Central memory CD8-positive, alpha-beta T cell (primary cell): ENCODE data around the gene IGF2R.
"Not testable (repeated sequence)": the region's sequence is repeated elsewhere in the genome, so short reads cannot be mapped to it uniquely, and the experiment has no call there.

Source experiments
- ATAC-seq: fragments of 150-1000 bp; cut with Tn5 transposase; replicated peaks from 2 replicates; pipeline ENCODE4 v1.10.0; 2022; ENCODE audit warnings: mild to moderate bottlenecking, moderate FRiP score, moderate number of reproducible peaks; ENCODE audit not compliant: poor library complexity, severe bottlenecking; ENCODE audit errors: extremely low read depth
- DNase-seq, 2 donors: peaks; one replicate each; pipeline ENCODE4 v3.0.0; 2021; ENCODE audit warnings: low spot score in 2 of 2
- H3K27ac Mint-ChIP-seq: one replicate; pipeline ENCODE4 v1.8.0; 2022; ENCODE audit warnings: low read depth, mild to moderate bottlenecking, moderate library complexity, mixed read lengths
- H3K27me3 Mint-ChIP-seq: one replicate; pipeline ENCODE4 v1.8.0; 2022; ENCODE audit warnings: mixed read lengths
- H3K36me3 Mint-ChIP-seq: one replicate; pipeline ENCODE4 v1.8.0; 2022; ENCODE audit warnings: mild to moderate bottlenecking, moderate library complexity, mixed read lengths; ENCODE audit not compliant: insufficient read depth
- H3K4me1 Mint-ChIP-seq: one replicate; pipeline ENCODE4 v1.8.0; 2022; ENCODE audit warnings: mixed read lengths
- H3K4me3 Mint-ChIP-seq: one replicate; pipeline ENCODE4 v1.8.0; 2022; ENCODE audit warnings: mild to moderate bottlenecking, moderate library complexity, mixed read lengths
- H3K9me3 Mint-ChIP-seq: one replicate; pipeline ENCODE4 v1.8.0; 2022; ENCODE audit warnings: mixed read lengths

IGF2R gene

DNA sequence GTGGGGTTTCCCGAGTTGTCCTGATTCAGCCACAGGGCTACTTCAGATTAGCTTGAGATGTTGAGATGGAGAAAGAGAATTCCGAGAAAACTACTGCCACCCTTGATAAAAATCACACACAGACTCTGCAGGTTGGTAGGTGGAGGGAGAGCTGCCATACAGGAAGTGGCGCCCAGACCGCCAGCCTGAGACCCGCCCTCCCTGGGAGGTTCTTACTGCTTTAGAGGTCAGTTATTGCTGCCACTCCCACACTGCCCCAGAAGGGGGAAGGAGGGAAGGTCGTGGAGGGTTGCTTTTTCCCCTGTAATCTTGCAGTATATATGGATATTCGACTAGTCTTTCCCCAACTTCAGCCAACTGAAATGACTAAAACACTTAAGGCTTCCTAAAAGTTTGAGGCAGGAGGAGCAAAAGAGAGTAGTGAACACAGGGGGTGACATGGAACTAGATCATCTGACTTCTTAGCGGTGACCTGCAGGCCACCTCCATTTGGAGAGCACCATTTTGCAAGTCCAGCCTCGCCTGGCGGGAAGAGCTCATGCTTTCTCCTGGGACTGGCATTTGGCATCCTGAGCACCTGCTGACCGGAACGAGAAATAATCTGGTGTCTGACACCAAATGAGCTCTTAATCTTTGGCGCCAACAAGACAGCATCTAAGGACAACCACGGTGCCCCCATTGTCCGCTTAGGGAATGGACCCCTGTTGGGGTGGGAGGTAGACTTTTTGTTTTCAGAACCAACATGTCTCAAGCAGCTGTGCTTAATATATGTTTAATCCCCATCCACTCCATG lies 117.0 kb downstream of the IGF2R start:
- H3K27me3 Mint-ChIP-seq = no peaks in the 10 kb centered on the region
- no peak overlapping the region for H3K27ac Mint-ChIP-seq
- no peak overlapping the region for H3K4me3 Mint-ChIP-seq
- ATAC-seq (no peak), DNase-seq (no peak)
- peaks cover 66% of the 10 kb centered on the region for H3K36me3 Mint-ChIP-seq
- H3K4me1 Mint-ChIP-seq = peaks cover 10% of the 10 kb centered on the region
- no peaks in the 10 kb centered on the region for H3K9me3 Mint-ChIP-seq

DNA sequence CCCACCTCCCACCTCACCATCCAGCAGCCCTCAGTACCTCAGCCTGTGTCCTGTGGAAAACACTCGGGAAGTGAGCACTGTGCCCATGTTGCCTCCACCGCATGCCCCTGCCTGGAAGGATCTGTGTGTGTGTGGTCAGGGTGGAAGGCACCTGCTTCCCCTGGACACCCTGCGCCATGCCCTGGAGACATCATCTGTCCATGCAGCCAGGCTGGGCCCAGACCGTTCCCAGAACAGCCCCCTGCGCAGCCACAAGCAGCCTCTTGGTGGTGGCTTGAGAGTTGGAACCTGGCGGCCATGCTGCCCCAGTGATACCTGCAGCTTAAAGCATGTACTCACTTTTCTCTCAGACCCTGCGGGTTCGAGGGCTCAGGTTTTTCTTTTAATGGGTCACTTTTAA lies 117.9 kb downstream of the IGF2R start:
- ATAC-seq = no peak
- Mint-ChIP-seq H3K4me1 (peaks cover 10% of the 10 kb centered on the region), H3K36me3 (peaks cover 65% of the 10 kb centered on the region)

DNA sequence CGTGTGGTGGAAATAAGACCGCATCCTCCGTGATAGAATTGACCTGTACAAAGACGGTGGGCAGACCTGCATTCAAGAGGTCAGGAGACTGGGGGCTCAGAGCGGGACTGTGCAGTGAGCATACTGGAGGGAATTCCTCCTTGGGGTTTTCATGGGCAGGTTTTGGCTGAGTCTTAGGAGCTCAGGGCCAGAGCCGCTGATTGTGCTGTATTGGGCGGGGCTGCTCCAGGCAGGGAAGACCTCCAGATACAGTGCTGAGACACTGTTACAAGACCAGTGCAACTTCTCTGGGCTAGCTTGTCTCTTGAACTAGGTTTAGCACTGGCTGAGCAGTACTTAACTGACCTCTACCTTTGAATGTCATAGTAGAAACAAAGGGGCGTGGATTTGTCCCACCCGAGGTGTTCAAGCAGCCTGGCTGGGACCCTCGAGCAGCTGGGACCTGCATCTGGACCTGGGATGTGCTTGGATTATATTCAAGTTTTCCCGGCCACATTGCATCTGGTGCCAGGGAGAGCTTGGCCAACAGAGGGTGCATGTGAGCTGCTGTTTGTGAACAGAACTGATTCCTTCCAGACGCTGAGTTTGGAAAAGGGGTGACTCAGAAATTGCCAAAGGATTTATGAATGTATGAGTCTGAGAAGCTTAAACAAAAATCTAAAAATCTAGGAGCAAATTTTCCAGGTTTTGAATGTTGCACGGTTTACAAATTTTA lies 119.3 kb downstream of the IGF2R start:
- ATAC-seq = no peak
- Mint-ChIP-seq H3K27me3 (no peaks in the 10 kb centered on the region), H3K36me3 (peaks cover 61% of the 10 kb centered on the region), H3K27ac (no peak overlapping the region), H3K4me3 (no peak overlapping the region), H3K9me3 (no peaks in the 10 kb centered on the region), H3K4me1 (peaks cover 10% of the 10 kb centered on the region)
- no peak for DNase-seq

More for the DNA sequence above, 117.9 kb downstream of the IGF2R start:
- Mint-ChIP-seq H3K9me3 (no peaks in the 10 kb centered on the region), H3K4me3 (no peak overlapping the region), H3K27ac (no peak overlapping the region), H3K27me3 (no peaks in the 10 kb centered on the region)
- DNase-seq = no peak

DNA sequence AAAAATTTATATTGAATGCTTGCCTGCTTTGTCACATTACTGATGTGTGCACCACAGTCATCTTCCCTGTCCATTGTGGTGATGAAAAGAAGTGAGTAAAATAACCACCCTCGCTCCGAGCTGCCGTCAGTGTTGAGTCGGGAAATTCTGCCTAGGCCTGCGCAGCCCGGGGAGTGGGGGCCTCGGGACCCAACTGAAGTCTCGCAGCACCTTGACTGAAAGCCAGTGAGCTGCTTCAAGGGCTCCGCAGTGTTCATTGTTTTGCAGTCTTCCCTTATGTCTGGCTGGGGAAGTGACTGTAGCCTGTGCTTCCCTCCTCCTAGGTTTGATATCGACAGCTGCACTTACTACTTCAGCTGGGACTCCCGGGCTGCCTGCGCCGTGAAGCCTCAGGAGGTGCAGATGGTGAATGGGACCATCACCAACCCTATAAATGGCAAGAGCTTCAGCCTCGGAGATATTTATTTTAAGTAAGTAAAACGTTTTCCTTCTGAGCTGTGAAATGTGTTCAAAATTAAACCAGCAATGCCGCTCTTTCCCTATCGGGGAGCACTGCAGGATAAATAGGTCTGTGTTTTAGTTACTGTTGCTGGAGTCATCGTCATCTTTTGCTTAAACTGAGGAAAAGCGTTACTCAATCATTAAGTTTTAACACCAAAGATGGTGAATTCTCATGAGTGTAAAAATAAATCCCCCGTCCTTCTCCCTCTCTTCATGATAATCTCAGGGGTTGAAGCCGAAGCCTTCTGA lies 120.1 kb downstream of the IGF2R start:
- no peak overlapping the region for H3K4me3 Mint-ChIP-seq
- peaks cover 62% of the 10 kb centered on the region for H3K36me3 Mint-ChIP-seq
- H3K27me3 Mint-ChIP-seq = no peaks in the 10 kb centered on the region
- ATAC-seq (no peak), DNase-seq (no peak)
- H3K9me3 Mint-ChIP-seq = no peaks in the 10 kb centered on the region
- no peak overlapping the region for H3K27ac Mint-ChIP-seq
- H3K4me1 Mint-ChIP-seq = peaks cover 10% of the 10 kb centered on the region

DNA sequence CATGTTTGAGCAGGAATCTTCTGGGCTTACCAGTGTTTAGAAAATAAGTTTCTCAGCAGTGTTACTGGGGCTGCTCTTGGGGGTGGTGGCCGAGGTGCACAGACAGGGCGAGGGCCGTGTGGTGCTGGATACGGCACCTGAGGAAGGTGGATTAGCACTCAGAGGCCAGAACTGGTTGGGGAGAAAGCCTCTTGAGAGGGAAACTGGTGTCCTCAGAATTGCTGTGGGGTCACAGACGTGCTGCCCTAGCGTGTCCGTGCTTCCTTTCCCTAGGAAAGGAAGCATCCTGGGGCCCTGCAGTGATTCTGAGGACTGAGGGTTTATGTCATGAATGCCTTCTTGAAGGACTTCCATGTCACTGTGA lies 120.6 kb downstream of the IGF2R start:
- no peaks in the 10 kb centered on the region for H3K27me3 Mint-ChIP-seq
- H3K36me3 Mint-ChIP-seq = peaks cover 59% of the 10 kb centered on the region
- ATAC-seq (no peak), DNase-seq (no peak)
- peaks cover 10% of the 10 kb centered on the region for H3K4me1 Mint-ChIP-seq
- no peak overlapping the region for H3K27ac Mint-ChIP-seq
- no peak overlapping the region for H3K4me3 Mint-ChIP-seq
- no peaks in the 10 kb centered on the region for H3K9me3 Mint-ChIP-seq

DNA sequence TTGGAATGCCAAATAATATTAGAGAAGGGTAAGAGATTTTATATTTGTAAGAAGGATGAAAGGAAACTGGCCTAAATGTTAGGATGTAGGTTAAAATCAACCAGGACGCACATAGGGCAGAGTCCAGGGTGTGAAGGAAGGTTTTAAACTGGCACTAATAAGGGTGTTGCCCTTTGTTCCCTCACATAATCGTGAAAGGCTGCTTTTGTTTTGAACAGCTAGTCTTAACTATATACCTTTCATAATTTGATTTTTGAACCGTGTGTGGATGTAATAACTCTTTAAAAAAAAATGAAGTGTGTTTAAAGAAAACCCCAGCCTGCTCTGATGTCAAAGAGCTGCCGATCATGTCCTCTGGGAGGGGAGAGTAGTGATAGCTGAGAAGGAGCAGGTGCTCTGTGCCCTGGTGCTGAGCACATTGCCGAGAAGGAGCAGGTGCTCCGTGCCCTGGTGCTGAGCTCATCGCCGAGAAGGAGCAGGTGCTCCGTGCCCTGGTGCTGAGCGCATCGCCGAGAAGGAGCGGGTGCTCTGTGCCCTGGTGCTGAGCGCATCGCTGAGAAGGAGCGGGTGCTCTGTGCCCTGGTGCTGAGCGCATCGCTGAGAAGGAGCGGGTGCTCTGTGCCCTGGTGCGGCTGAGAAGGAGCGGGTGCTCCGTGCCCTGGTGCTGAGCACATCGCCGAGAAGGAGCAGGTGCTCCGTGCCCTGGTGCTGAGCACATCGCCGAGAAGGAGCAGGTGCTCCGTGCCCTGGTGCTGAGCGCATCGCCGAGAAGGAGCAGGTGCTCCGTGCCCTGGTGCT lies 121.8 kb downstream of the IGF2R start:
- not testable (repeated sequence) for DNase-seq, ATAC-seq, H3K4me3 Mint-ChIP-seq, H3K9me3 Mint-ChIP-seq, H3K27me3 Mint-ChIP-seq, H3K27ac Mint-ChIP-seq, H3K4me1 Mint-ChIP-seq
- peaks cover 56% of the 10 kb centered on the region for H3K36me3 Mint-ChIP-seq

DNA sequence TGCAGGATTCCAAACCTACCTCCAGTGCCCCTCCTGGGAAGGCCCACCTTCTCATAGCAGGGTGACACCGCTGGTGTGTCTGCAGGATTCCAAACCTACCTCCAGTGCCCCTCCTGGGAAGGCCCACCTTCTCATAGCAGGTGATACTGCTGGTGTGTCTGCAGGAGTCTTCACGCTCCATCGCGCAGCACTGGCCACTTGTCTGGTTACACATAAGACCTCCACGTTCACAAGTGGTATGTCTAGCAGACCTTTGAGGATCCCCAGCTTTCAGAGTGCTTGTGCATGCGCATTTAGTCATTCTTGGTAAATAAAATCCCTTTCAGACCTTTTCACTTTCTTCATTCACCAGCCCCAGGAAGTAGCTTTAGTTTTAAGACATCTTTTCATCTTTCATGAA lies 123.3 kb downstream of the IGF2R start:
- ATAC-seq, DNase-seq, H3K27ac Mint-ChIP-seq, H3K9me3 Mint-ChIP-seq, H3K4me1 Mint-ChIP-seq, H3K27me3 Mint-ChIP-seq, H3K4me3 Mint-ChIP-seq: not testable (repeated sequence)
- H3K36me3 Mint-ChIP-seq = peaks cover 61% of the 10 kb centered on the region

DNA sequence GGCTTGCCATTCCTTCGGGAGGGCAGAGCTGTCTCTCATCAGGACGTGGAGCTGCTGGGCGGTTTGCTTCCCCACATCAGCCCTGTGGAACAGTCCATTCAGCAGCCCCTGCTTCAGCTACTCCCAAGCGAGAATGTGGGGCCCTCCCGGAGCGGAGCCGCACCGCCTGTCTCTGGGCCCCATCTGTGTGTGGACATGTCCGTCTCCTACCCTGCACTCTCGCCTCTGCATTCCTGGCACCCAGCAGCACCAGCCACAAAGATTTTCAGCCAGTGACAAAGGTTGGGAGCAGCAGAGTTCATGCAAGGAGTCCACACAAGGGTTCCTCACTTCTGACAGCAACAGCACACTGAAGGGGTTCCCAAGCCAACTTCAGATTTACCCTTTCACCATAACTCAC lies 123.7 kb downstream of the IGF2R start:
- no peaks in the 10 kb centered on the region for H3K27me3 Mint-ChIP-seq
- H3K4me1 Mint-ChIP-seq = no peaks in the 10 kb centered on the region

DNA sequence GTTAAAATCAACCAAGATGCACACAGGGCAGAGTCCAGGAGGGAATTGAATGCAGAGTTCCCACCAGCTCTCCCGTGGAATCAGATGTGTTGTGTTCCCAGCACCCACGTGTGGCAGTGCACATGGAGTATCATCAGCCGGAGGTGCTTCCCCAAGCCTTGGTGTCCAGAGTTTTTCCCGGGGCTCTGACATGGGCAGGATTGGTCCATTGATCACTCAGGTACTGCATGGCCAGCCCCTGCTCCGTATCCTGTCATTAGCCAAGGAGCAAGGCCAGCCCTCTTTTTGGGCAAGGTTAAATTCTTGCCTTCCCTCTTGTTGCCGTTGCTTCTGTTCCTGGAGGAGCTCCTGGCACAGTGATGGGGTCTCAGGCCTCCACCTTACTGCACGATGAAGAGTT lies 124.2 kb downstream of the IGF2R start:
- H3K27ac Mint-ChIP-seq = no peak overlapping the region
- no peak overlapping the region for H3K4me3 Mint-ChIP-seq
- no peaks in the 10 kb centered on the region for H3K9me3 Mint-ChIP-seq
- peaks cover 61% of the 10 kb centered on the region for H3K36me3 Mint-ChIP-seq
- H3K27me3 Mint-ChIP-seq = no peaks in the 10 kb centered on the region
- no peaks in the 10 kb centered on the region for H3K4me1 Mint-ChIP-seq
- ATAC-seq (no peak), DNase-seq (no peak)

More for the DNA sequence above, 123.7 kb downstream of the IGF2R start:
- ATAC-seq = no peak
- no peak for DNase-seq
- H3K36me3 Mint-ChIP-seq = peaks cover 61% of the 10 kb centered on the region
- no peak overlapping the region for H3K4me3 Mint-ChIP-seq
- no peak overlapping the region for H3K27ac Mint-ChIP-seq
- H3K9me3 Mint-ChIP-seq = no peaks in the 10 kb centered on the region

DNA sequence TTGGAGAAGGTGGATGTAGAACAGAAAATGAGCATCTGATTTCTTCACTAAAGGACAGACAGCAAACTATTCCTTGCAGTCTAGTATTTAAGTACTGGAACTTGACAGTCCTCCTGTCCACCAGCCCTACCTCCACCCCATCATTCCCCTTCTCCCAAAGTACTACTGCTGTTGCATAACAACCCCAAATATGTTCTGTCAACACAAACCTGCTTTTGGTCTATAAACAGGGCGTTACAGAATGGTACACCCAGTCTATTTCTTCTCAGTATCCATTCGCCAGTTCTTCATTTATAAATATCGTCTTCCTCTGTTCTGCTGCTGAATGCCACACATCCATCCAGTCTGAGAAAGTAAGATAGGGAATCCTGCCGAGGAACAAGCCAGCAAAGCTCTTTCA lies 125.1 kb downstream of the IGF2R start:
- Mint-ChIP-seq H3K27me3 (no peaks in the 10 kb centered on the region), H3K4me1 (no peaks in the 10 kb centered on the region), H3K9me3 (no peaks in the 10 kb centered on the region), H3K36me3 (peaks cover 64% of the 10 kb centered on the region), H3K27ac (no peak overlapping the region), H3K4me3 (no peak overlapping the region)
- ATAC-seq (no peak), DNase-seq (no peak)

DNA sequence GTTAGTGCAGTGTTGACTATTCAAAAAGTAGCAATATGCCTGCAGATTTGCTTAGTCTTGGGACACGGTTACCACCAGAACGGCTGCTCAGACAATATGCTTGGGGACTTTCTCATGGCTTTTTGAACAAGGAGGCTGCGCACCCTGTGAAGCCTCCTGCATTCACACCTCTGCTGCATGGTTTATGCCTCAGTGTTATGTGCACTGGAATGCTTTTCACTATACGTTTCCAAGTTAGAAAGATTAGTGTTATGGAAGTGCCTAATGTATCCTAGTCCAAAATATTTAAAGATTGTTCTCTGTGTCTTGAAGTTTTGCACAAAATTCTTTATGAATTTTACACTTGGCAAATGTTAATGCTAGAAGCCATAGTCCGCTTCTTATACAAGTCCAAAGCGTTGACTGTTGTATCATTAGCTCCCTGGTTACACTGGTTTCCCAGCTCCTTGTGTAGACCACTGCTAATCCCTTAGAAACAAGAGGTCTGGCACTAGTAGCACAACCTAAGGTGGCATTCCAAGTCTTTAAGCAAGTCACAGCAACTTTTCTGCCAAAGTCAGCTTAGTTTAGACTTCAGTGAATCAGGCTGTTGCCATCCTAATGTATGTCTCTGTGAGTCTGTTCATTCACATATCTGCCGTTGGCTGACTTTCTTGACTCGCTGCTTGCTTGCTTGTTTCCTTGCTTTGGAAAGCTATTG lies 126.4 kb downstream of the IGF2R start:
- ATAC-seq (no peak), DNase-seq (no peak)
- Mint-ChIP-seq H3K27me3 (no peaks in the 10 kb centered on the region), H3K27ac (no peak overlapping the region), H3K9me3 (no peaks in the 10 kb centered on the region), H3K4me1 (peaks cover 5% of the 10 kb centered on the region), H3K36me3 (peaks cover 54% of the 10 kb centered on the region), H3K4me3 (no peak overlapping the region)
